GM12892 (cell line): Measurements from ENCODE around the gene PM20D2.

Experiments used
- POLR2A ChIP-seq: IDR thresholded peaks from 2 replicates; pipeline ENCODE4 v1.6.1; 2011; ENCODE audit warnings: low read depth, low read length, control low read depth
- POLR2AphosphoS5 ChIP-seq: IDR thresholded peaks from 2 replicates; pipeline ENCODE4 v1.6.1; 2011; ENCODE audit warnings: low read depth, low read length, control low read depth

GRCh38 chr6:89198235-89198634 is 52.4 kb downstream of the PM20D2 start:
- TF ChIP-seq POLR2A (no peak), POLR2AphosphoS5 (no peak)
